ENCODE data around the gene SLC1A5.

The SLC1A5 gene

GRCh38 chr19:46727757-46728156, 60.6 kb downstream of the SLC1A5 start:
- TF ChIP-seq CTCF (conservative IDR thresholded peaks at IDR 0.05; ENCODE audit: low read depth, low read length), result no peak
- no peak overlapping the region for H3K4me3 ChIP-seq (ENCODE audit: low read depth, low read length)
- DNase-seq (ENCODE audit: low read depth), result no peak

GRCh38 chr19:46726971-46727501, 61.4 kb downstream of the SLC1A5 start:
- no peak overlapping the region for H3K4me3 ChIP-seq (ENCODE audit: low read depth, low read length)
- no peak for DNase-seq (ENCODE audit: low read depth)
- no peak for TF ChIP-seq CTCF (conservative IDR thresholded peaks at IDR 0.05; ENCODE audit: low read depth, low read length)

- H3K4me3 ChIP-seq (ENCODE audit: low read depth, low read length), result no peak overlapping the region
- no peak for DNase-seq (ENCODE audit: low read depth)
- TF ChIP-seq CTCF (conservative IDR thresholded peaks at IDR 0.05; ENCODE audit: low read depth, low read length), result no peak
These were observed 61.8 kb downstream of the SLC1A5 start for GRCh38 chr19:46726551-46726950.

GRCh38 chr19:46725859-46726393, 62.5 kb downstream of the SLC1A5 start:
- no peak overlapping the region for H3K4me3 ChIP-seq (ENCODE audit: low read depth, low read length)
- DNase-seq (ENCODE audit: low read depth), result no peak
- no peak for TF ChIP-seq CTCF (conservative IDR thresholded peaks at IDR 0.05; ENCODE audit: low read depth, low read length)

- TF ChIP-seq CTCF (conservative IDR thresholded peaks at IDR 0.05; ENCODE audit: low read depth, low read length), result no peak
- peak; percentile 46 for DNase-seq (ENCODE audit: low read depth)
- no peak overlapping the region for H3K4me3 ChIP-seq (ENCODE audit: low read depth, low read length)
These were observed 63.2 kb downstream of the SLC1A5 start for GRCh38 chr19:46725036-46725820.

All from choroid plexus epithelial cell (primary cell).